K562 (cell line): ENCODE results near the gene HAUS3. TPM values are rescaled to one million over a fixed set of nuclear protein-coding genes. Genes with fewer than 3 reads are reported as not detected.

ENCODE experiments used
- ATAC-seq: fragments of 200-7000 bp; cut with Tn5 transposase; 3 replicates; pipeline ENCODE4 v1.9.1; 2020; ENCODE audit warnings: moderate library complexity
- BruUV-seq: library from RNA; stranded (reverse); fragments of 400-500 nt; replicated peaks from 2 replicates; lab custom pipeline; 2021; lab: Mats Ljungman, UMichigan
- CTCF ChIA-PET: fragments of 300-600 bp; formaldehyde crosslinking; extraction: SDS; loops from one replicate; lab custom pipeline; 2021; ENCODE audit warnings: low intra/inter-chr PET ratio; lab: Yijun Ruan, JAX
- POLR2A ChIA-PET: fragments of 300-600, 350-650 bp; sonication (Branson Sonifier 250); formaldehyde crosslinking; extraction: SDS; loops from one replicate; lab custom pipeline; 2021; ENCODE audit warnings: antibody characterized with exemption, inconsistent platforms; lab: Yijun Ruan, JAX
- DNase-seq, 4 experiments: peaks; one replicate each; pipeline versions ENCODE4 v3.0.0 to v3.0.0-alpha.2; 2011 to 2018; ENCODE audit warnings: low spot score in 3 of 4, mixed read lengths in 3 of 4; ENCODE audit errors: extremely low read depth in 1 of 4
- FAIRE-seq: peaks from 2 replicates; lab custom pipeline; 2011; peaks lifted over from hg19 to GRCh38; lab: Jason Lieb, UNC
- H2AFZ ChIP-seq: 2 replicates; pipeline ENCODE4 v1.6.0; 2011; ENCODE audit warnings: low read depth, low read length, control low read depth, inconsistent platforms
- H3K27ac ChIP-seq: fragments of 200-600 bp; 3 replicates; pipeline ENCODE4 v1.8.0; 2011; ENCODE audit warnings: low read depth, mild to moderate bottlenecking, control low read depth, inconsistent platforms, low read length, moderate library complexity, mixed read lengths; ENCODE audit errors: extremely low read depth
- H3K27me3 ChIP-seq, 2 experiments: fragments of 300-600 bp in 1 of 2; 2 replicates in 1 of 2; 3 replicates in 1 of 2; pipeline versions ENCODE4 v1.6.0 to v1.8.0; 2011; ENCODE audit warnings: inconsistent platforms in 2 of 2, low read length in 2 of 2, mild to moderate bottlenecking in 1 of 2, mixed read lengths in 1 of 2, moderate library complexity in 1 of 2; ENCODE audit not compliant: control insufficient read depth in 2 of 2, insufficient read depth in 2 of 2
- H3K36me3 ChIP-seq: fragments of 300-600 bp; 3 replicates; pipeline ENCODE4 v1.8.0; 2011; ENCODE audit warnings: mild to moderate bottlenecking, low read length, inconsistent platforms; ENCODE audit not compliant: control insufficient read depth, insufficient read depth
- H3K4me1 ChIP-seq, 2 experiments: fragments of 200-600 bp in 1 of 2; replicated peaks in 1 of 2; 2 replicates in 1 of 2; 3 replicates in 1 of 2; pipeline versions ENCODE4 v1.5.1 to v1.8.0; 2011; ENCODE audit warnings: inconsistent platforms in 2 of 2, low read length in 2 of 2, mild to moderate bottlenecking in 1 of 2, mixed read lengths in 1 of 2, moderate library complexity in 1 of 2; ENCODE audit not compliant: control insufficient read depth in 2 of 2, insufficient read depth in 2 of 2
- H3K4me2 ChIP-seq: 2 replicates; pipeline ENCODE4 v1.6.1; 2011; ENCODE audit warnings: low read length, control low read depth, inconsistent platforms, mixed read lengths; ENCODE audit not compliant: insufficient read depth
- H3K4me3 ChIP-seq: fragments of 200-600 bp; sonication (generic), shearing (Covaris generic); 2 replicates; pipeline ENCODE4 v1.5.1; 2016; ENCODE audit warnings: control low read depth, inconsistent platforms
- H3K79me2 ChIP-seq: fragments of 200-600 bp; 3 replicates; pipeline ENCODE4 v1.8.0; 2011; ENCODE audit warnings: low read length, inconsistent platforms; ENCODE audit not compliant: control insufficient read depth, insufficient read depth
- H3K9ac ChIP-seq, 2 experiments: 2 replicates each; pipeline versions ENCODE4 v1.6.0 to v1.6.1; 2011; ENCODE audit warnings: low read depth in 2 of 2, low read length in 2 of 2, control low read depth in 1 of 2, inconsistent platforms in 1 of 2, mild to moderate bottlenecking in 1 of 2, mixed read lengths in 1 of 2; ENCODE audit not compliant: insufficient read depth in 1 of 2
- H3K9me1 ChIP-seq: one replicate; pipeline ENCODE4 v1.6.0; 2011; ENCODE audit warnings: inconsistent platforms, mild to moderate bottlenecking, low read length, moderate library complexity; ENCODE audit not compliant: control insufficient read depth, insufficient read depth
- H3K9me3 ChIP-seq: replicated peaks from 2 replicates; pipeline ENCODE4 v1.5.1; 2011; ENCODE audit warnings: low read depth, low read length, inconsistent platforms; ENCODE audit not compliant: control insufficient read depth, insufficient read depth
- H4K20me1 ChIP-seq: replicated peaks from 2 replicates; pipeline ENCODE4 v1.6.1; 2011; ENCODE audit warnings: low read length, inconsistent platforms, mixed read lengths; ENCODE audit not compliant: control insufficient read depth, insufficient read depth
- EGR1 ChIP-seq: fragments of 450-650 bp; conservative IDR thresholded peaks from 2 replicates; pipeline ENCODE4 v1.6.1; 2017; ENCODE audit warnings: mild to moderate bottlenecking
- JUN ChIP-seq, 2 experiments: sonication (generic) in 1 of 2; formaldehyde crosslinking in 1 of 2; IDR thresholded peaks; 2 replicates each; pipeline versions ENCODE4 v1.6.1 to v1.8.0; 2012 to 2022; ENCODE audit warnings: borderline replicate concordance in 2 of 2, mild to moderate bottlenecking in 2 of 2, improper control_type of control experiment in 1 of 2, low read depth in 1 of 2, low read length in 1 of 2, missing genetic modification reagents in 1 of 2
- WGBS: fragments of 100-300 bp; shearing (Covaris generic); methylation state at CpG from one replicate; pipeline ENCODE4 v1.1.6; 2016; ENCODE audit warnings: low coverage, mixed read lengths; ENCODE audit not compliant: insufficient coverage; ENCODE audit errors: missing lambda C conversion rate; 5-methylcytosine and 5-hydroxymethylcytosine counted together
- in situ Hi-C: fragments of 300-500 bp; cut with MboI; formaldehyde crosslinking; loops from 4 replicates; pipeline ENCODE4 v1.15.0; 2018; ENCODE audit warnings: inconsistent platforms, mixed read lengths
- intact Hi-C: fragments of 100-400 bp; cut with micrococcal nuclease; formaldehyde crosslinking; loops from 2 replicates; pipeline ENCODE4 v1.14.2; 2022
- polyA plus RNA-seq, 8 experiments: library from polyadenylated mRNA; depleted of rRNA in 4 of 8; stranded (reverse) in 5 of 8; unstranded in 3 of 8; fragments of >200 nt; fragmentation: Nextera tagmentation in 2 of 8; fragmentation: Illumina TruSeq in 1 of 8; extraction: Ambion mirVana in 2 of 8; extraction: Trizol in 1 of 8; gene quantifications; 2 replicates each; pipeline versions ENCODE4 v1.2.1 to v1.2.3, GENCODE V29; 2011 to 2014; ENCODE audit warnings: inconsistent platforms in 1 of 8, missing spikeins in 1 of 8
- total RNA-seq, 7 experiments: library from RNA; depleted of rRNA in 6 of 7; stranded (reverse); fragments of >200 nt in 6 of 7; fragmentation: Illumina TruSeq in 2 of 7; extraction: Trizol in 2 of 7; gene quantifications; 2 replicates each; pipeline versions ENCODE4 v1.2.1 to v1.2.3, GENCODE V29; 2011 to 2021; ENCODE audit warnings: low replicate concordance in 1 of 7
- TF ChIP-seq, protein P1 (sequence below): fragments of 150-350 bp; IDR thresholded peaks from 2 replicates; pipeline ENCODE4 v1.6.1; 2014; ENCODE audit warnings: low read depth, mild to moderate bottlenecking, low read length, borderline replicate concordance

The HAUS3 gene
- total and polyA plus RNA-seq, 9 of the 15 experiments (the other 6 are each of a cell fraction or from before 2014, with no cell fraction given), result 8.9 to 25.7 (median 21.5) TPM

DNA sequence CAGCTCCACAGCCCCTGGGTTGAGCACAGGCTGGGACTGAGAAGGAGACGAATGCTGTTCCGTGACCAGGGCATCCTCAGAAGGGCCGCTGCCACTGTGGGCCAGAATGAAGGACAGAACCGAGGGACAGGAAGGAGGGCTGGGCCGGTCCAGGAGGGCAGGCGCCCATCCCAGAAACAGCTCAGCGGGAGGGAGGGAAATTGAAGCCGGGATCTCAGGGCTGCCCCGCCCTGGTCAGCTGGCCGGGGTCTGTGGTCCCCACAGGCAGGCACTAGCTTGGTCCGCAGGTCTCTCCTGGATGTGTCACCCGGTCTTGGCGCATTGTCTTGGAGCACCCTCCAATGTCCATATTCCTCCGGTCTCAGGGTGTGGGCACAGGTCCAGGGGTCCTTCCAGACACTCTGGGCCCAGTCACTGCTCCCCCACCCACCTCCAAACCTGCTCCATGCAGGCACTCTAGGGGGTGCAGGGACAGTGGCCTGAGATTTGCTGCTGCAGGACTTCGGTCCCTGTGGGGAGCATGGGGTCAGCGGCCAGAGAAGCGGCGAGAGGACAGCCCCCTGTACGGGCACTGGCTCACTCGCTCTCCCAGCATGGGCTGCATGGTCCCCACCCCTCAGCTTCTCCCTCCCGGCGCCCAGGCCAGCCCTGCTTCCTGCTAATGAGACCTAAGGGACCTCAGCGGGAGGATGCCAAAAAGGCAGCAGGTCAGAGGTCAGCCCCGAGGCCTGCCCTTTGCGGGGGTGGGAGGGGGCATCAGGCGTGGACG lies 43.9 kb upstream of the HAUS3 start:
- H3K9ac ChIP-seq, result peak overlapping the region in 1 of 2 experiments; percentile 7; a peak in 1 of 4 replicates
- in situ Hi-C loops, result no loop called here
- no peaks in the 10 kb centered on the region for H3K36me3 ChIP-seq
- no peak overlapping the region for H2AFZ ChIP-seq
- 73% methylated on average over 22 of the region's 27 CpGs for WGBS
- no peak for FAIRE-seq
- CTCF ChIA-PET, result no interaction called here
- no peaks in the 10 kb centered on the region for H3K79me2 ChIP-seq
- peaks cover 0 to 34% of the 10 kb centered on the region in 2 experiments; a peak in 2 of 5 replicates for H3K4me1 ChIP-seq
- no peak for DNase-seq
- POLR2A ChIA-PET, result interaction anchor here (0.6 kb wide), 1 partner anchor 573 kb away, joined by 3 read pairs; the partner anchor contains the start of gene SLBP
- no TSS peak for BruUV-seq
- no peaks in the 10 kb centered on the region for H3K9me3 ChIP-seq
- H3K27ac ChIP-seq, result no peak overlapping the region
- intact Hi-C loops, result no loop called here
- no peak overlapping the region for H3K4me2 ChIP-seq
- H3K27me3 ChIP-seq, result no peaks in the 10 kb centered on the region
- no peaks in the 10 kb centered on the region for H4K20me1 ChIP-seq
- TF ChIP-seq, protein P1, sequence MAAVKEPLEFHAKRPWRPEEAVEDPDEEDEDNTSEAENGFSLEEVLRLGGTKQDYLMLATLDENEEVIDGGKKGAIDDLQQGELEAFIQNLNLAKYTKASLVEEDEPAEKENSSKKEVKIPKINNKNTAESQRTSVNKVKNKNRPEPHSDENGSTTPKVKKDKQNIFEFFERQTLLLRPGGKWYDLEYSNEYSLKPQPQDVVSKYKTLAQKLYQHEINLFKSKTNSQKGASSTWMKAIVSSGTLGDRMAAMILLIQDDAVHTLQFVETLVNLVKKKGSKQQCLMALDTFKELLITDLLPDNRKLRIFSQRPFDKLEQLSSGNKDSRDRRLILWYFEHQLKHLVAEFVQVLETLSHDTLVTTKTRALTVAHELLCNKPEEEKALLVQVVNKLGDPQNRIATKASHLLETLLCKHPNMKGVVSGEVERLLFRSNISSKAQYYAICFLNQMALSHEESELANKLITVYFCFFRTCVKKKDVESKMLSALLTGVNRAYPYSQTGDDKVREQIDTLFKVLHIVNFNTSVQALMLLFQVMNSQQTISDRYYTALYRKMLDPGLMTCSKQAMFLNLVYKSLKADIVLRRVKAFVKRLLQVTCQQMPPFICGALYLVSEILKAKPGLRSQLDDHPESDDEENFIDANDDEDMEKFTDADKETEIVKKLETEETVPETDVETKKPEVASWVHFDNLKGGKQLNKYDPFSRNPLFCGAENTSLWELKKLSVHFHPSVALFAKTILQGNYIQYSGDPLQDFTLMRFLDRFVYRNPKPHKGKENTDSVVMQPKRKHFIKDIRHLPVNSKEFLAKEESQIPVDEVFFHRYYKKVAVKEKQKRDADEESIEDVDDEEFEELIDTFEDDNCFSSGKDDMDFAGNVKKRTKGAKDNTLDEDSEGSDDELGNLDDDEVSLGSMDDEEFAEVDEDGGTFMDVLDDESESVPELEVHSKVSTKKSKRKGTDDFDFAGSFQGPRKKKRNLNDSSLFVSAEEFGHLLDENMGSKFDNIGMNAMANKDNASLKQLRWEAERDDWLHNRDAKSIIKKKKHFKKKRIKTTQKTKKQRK, result no peak
- TF ChIP-seq JUN (IDR thresholded peaks at IDR 0.05; ENCODE audit: borderline replicate concordance, low read depth, low read length) (no peak), JUN (CRISPR knock-in tag; IDR thresholded peaks at IDR 0.05; ENCODE audit: borderline replicate concordance) (no peak), EGR1 (0 out of 2 replicates have a peak, but pooled peaks have one; percentile 4)
- peaks cover 2% of the 10 kb centered on the region for H3K9me1 ChIP-seq
- no peak for ATAC-seq
- no peak overlapping the region for H3K4me3 ChIP-seq
